Neural cell (in vitro differentiated cells): ENCODE measurements around the gene CNFN. TPM values are rescaled to one million over a fixed set of nuclear protein-coding genes. Genes with fewer than 3 reads are reported as not detected.

ENCODE experiments used
- H2AFZ ChIP-seq: fragments of 200-600, 300-800 bp; sonication (generic), shearing (Covaris generic); 2 replicates; pipeline ENCODE4 v1.6.0; 2014; ENCODE audit warnings: low read depth, mild to moderate bottlenecking, antibody characterized with exemption, low read length, moderate library complexity
- H3F3A ChIP-seq: fragments of 200-600 bp; shearing (Covaris generic); 2 replicates; pipeline ENCODE4 v1.6.1; 2016; ENCODE audit warnings: mild to moderate bottlenecking, moderate library complexity, mixed read lengths, antibody characterized with exemption, low read length; ENCODE audit not compliant: insufficient read depth, poor library complexity, severe bottlenecking
- H3K27ac ChIP-seq: fragments of 200-600, 300-800 bp; sonication (generic), shearing (Covaris generic); 2 replicates; pipeline ENCODE4 v1.5.1; 2014; ENCODE audit warnings: mild to moderate bottlenecking, low read length, moderate library complexity
- H3K27me3 ChIP-seq: fragments of 300-800, 200-600 bp; sonication (generic), shearing (Covaris generic); 2 replicates; pipeline ENCODE4 v1.6.0; 2014; ENCODE audit warnings: mild to moderate bottlenecking, low read depth, low read length, moderate library complexity; ENCODE audit not compliant: insufficient read depth
- H3K36me3 ChIP-seq: fragments of 300-800, 200-600 bp; sonication (generic), shearing (Covaris generic); 2 replicates; pipeline ENCODE4 v1.5.1; 2014; ENCODE audit warnings: mild to moderate bottlenecking, antibody characterized with exemption, low read length, moderate library complexity; ENCODE audit not compliant: insufficient read depth
- H3K4me2 ChIP-seq: fragments of 300-800, 200-600 bp; sonication (generic), shearing (Covaris generic); 2 replicates; pipeline ENCODE4 v1.6.0; 2014; ENCODE audit warnings: mild to moderate bottlenecking, low read length
- H3K4me3 ChIP-seq: fragments of 300-800, 200-600 bp; sonication (generic), shearing (Covaris generic); 2 replicates; pipeline ENCODE4 v1.5.1; 2014; ENCODE audit warnings: mild to moderate bottlenecking, low read length, moderate library complexity
- H3K79me2 ChIP-seq: fragments of 200-600 bp; shearing (Covaris generic); replicated peaks from 2 replicates; pipeline ENCODE4 v1.6.0; 2014; ENCODE audit warnings: mild to moderate bottlenecking, low read length, moderate library complexity; ENCODE audit not compliant: insufficient read depth
- H3K9ac ChIP-seq: fragments of 300-800, 200-600 bp; sonication (generic), shearing (Covaris generic); 2 replicates; pipeline ENCODE4 v1.6.1; 2016; ENCODE audit warnings: mild to moderate bottlenecking, low read length, mixed read lengths
- H3K9me2 ChIP-seq: fragments of 200-600 bp; shearing (Covaris generic); 2 replicates; pipeline ENCODE4 v1.6.1; 2016; ENCODE audit warnings: mild to moderate bottlenecking, low read length, mixed read lengths; ENCODE audit not compliant: insufficient read depth
- H3K9me3 ChIP-seq: fragments of 200-600, 300-800 bp; sonication (generic), shearing (Covaris generic); 2 replicates; pipeline ENCODE4 v1.6.1; 2016; ENCODE audit warnings: mild to moderate bottlenecking, mixed run types, low read length, moderate library complexity, mixed read lengths
- H4K20me1 ChIP-seq: fragments of 200-600 bp; shearing (Covaris generic); 2 replicates; pipeline ENCODE4 v1.6.1; 2016; ENCODE audit warnings: mild to moderate bottlenecking, mixed run types; ENCODE audit not compliant: insufficient read depth
- EP300 ChIP-seq: fragments of 450-650 bp; conservative IDR thresholded peaks from 2 replicates; pipeline ENCODE4 v1.6.1; 2014; ENCODE audit warnings: antibody characterized with exemption, mild to moderate bottlenecking, moderate library complexity; ENCODE audit not compliant: poor library complexity, severe bottlenecking
- EZH2 ChIP-seq: fragments of 200-600, 300-800 bp; shearing (Covaris generic), sonication (generic); IDR thresholded peaks from 2 replicates; pipeline ENCODE4 v1.6.1; 2014; ENCODE audit warnings: antibody characterized with exemption, low read length, borderline replicate concordance, mild to moderate bottlenecking; ENCODE audit not compliant: insufficient read depth, poor library complexity, severe bottlenecking
- MXI1 ChIP-seq: fragments of 450-650 bp; conservative IDR thresholded peaks from 2 replicates; pipeline ENCODE4 v1.6.1; 2014; ENCODE audit warnings: antibody characterized with exemption, mild to moderate bottlenecking; ENCODE audit not compliant: poor library complexity, severe bottlenecking
- POLR2AphosphoS5 ChIP-seq: IDR thresholded peaks from 2 replicates; pipeline ENCODE4 v1.6.1; 2012
- RAD21 ChIP-seq: fragments of 450-650 bp; conservative IDR thresholded peaks from 2 replicates; pipeline ENCODE4 v1.6.1; 2014; ENCODE audit warnings: antibody characterized with exemption, mild to moderate bottlenecking, moderate library complexity
- REST ChIP-seq: IDR thresholded peaks from 2 replicates; pipeline ENCODE4 v1.6.1; 2012; ENCODE audit warnings: borderline replicate concordance
- SMC3 ChIP-seq: fragments of 450-650 bp; conservative IDR thresholded peaks from 2 replicates; pipeline ENCODE4 v1.6.1; 2014; ENCODE audit warnings: antibody characterized with exemption, mild to moderate bottlenecking, moderate library complexity; ENCODE audit not compliant: poor library complexity
- TAF1 ChIP-seq: IDR thresholded peaks from 2 replicates; pipeline ENCODE4 v1.6.1; 2012; ENCODE audit warnings: low read depth
- polyA plus RNA-seq: library from polyadenylated mRNA; depleted of rRNA; stranded (reverse); fragments of >200 nt; gene quantifications from 2 replicates; pipeline ENCODE4 v1.2.3, GENCODE V29; 2014
- TF ChIP-seq, protein P1 (sequence below): fragments of 450-650 bp; IDR thresholded peaks from 2 replicates; pipeline ENCODE4 v1.5.1; 2014; ENCODE audit warnings: antibody characterized with exemption, mild to moderate bottlenecking, moderate library complexity; ENCODE audit not compliant: poor library complexity, severe bottlenecking

Gene CNFN
- polyA plus RNA-seq, 1 donor from 2014 or later = not detected

DNA sequence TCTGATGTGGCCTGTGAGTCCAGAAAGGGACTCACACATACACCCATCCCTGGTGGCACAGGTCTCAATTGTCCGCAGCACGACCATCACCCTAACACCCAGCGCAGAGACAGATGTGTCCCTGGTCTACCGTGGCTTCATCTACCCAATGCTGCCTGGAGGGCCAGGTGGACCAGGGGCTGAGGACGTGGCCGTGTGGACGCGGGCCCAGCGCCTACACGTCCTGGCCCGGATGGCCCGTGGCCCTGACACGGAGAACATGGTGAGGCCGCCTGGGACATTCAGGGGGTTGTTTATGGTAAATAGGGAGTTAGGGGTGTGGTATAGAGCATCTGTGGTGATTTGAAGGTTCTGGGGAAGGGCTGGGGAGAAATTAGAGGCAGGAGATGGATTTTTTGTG, 41.9 kb downstream of the CNFN start:
- H3K9ac ChIP-seq = no peak overlapping the region
- no peaks in the 10 kb centered on the region for H3K36me3 ChIP-seq
- no peaks in the 10 kb centered on the region for H3K9me2 ChIP-seq
- H3K27ac ChIP-seq = no peak overlapping the region
- no peaks in the 10 kb centered on the region for H3F3A ChIP-seq
- no peaks in the 10 kb centered on the region for H3K27me3 ChIP-seq
- H4K20me1 ChIP-seq = no peaks in the 10 kb centered on the region
- no peaks in the 10 kb centered on the region for H3K9me3 ChIP-seq
- no peak overlapping the region for H3K4me2 ChIP-seq
- H3K4me3 ChIP-seq = no peak overlapping the region
- H2AFZ ChIP-seq = no peak overlapping the region
- no peaks in the 10 kb centered on the region for H3K79me2 ChIP-seq
- TF ChIP-seq POLR2AphosphoS5 (no peak), EP300 (no peak), REST (no peak), RAD21 (no peak), EZH2 (no peak), TAF1 (no peak), SMC3 (no peak), MXI1 (no peak)
- TF ChIP-seq, protein P1, sequence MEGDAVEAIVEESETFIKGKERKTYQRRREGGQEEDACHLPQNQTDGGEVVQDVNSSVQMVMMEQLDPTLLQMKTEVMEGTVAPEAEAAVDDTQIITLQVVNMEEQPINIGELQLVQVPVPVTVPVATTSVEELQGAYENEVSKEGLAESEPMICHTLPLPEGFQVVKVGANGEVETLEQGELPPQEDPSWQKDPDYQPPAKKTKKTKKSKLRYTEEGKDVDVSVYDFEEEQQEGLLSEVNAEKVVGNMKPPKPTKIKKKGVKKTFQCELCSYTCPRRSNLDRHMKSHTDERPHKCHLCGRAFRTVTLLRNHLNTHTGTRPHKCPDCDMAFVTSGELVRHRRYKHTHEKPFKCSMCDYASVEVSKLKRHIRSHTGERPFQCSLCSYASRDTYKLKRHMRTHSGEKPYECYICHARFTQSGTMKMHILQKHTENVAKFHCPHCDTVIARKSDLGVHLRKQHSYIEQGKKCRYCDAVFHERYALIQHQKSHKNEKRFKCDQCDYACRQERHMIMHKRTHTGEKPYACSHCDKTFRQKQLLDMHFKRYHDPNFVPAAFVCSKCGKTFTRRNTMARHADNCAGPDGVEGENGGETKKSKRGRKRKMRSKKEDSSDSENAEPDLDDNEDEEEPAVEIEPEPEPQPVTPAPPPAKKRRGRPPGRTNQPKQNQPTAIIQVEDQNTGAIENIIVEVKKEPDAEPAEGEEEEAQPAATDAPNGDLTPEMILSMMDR = no peak

GRCh38 chr19:42345191-42345812, 44.8 kb downstream of the CNFN start:
- no peaks in the 10 kb centered on the region for H3K79me2 ChIP-seq
- H2AFZ ChIP-seq = no peak overlapping the region
- H3K36me3 ChIP-seq = no peaks in the 10 kb centered on the region

More at GRCh38 chr19:42345191-42345812, 44.8 kb downstream of the CNFN start:
- no peaks in the 10 kb centered on the region for H3K9me2 ChIP-seq
- no peak overlapping the region for H3K4me3 ChIP-seq
- H3K4me2 ChIP-seq = no peak overlapping the region
- no peak overlapping the region for H3K27ac ChIP-seq
- no peak for TF ChIP-seq MXI1
- no peak for TF ChIP-seq RAD21
- TF ChIP-seq, protein P1 = no peak
- TF ChIP-seq POLR2AphosphoS5 = no peak
- no peak for TF ChIP-seq SMC3
- TF ChIP-seq REST = no peak
- no peak for TF ChIP-seq TAF1
- no peak for TF ChIP-seq EZH2
- TF ChIP-seq EP300 = no peak
- H3K9ac ChIP-seq = no peak overlapping the region
- no peaks in the 10 kb centered on the region for H4K20me1 ChIP-seq
- no peaks in the 10 kb centered on the region for H3K9me3 ChIP-seq
- no peaks in the 10 kb centered on the region for H3K27me3 ChIP-seq
- no peaks in the 10 kb centered on the region for H3F3A ChIP-seq
